Nephron (organoid): ENCODE measurements around the gene PRSS21.

ENCODE experiments used
- H3K27ac Mint-ChIP-seq, 3 experiments: 2 replicates each; pipeline ENCODE4 v1.8.0; 2020; ENCODE audit warnings: mixed read lengths in 3 of 3, mild to moderate bottlenecking in 2 of 3, moderate library complexity in 1 of 3
- H3K27me3 Mint-ChIP-seq: 2 replicates; pipeline ENCODE4 v1.8.0; 2021; ENCODE audit warnings: low read depth, mild to moderate bottlenecking, moderate library complexity, mixed read lengths
- H3K36me3 Mint-ChIP-seq: 2 replicates; pipeline ENCODE4 v1.8.0; 2020; ENCODE audit warnings: low read depth, mixed read lengths
- H3K4me1 Mint-ChIP-seq: 2 replicates; pipeline ENCODE4 v1.8.0; 2020; ENCODE audit warnings: mixed read lengths
- H3K4me3 Mint-ChIP-seq, 3 experiments: 2 replicates each; pipeline ENCODE4 v1.8.0; 2020; ENCODE audit warnings: mild to moderate bottlenecking in 3 of 3, mixed read lengths in 3 of 3, moderate library complexity in 2 of 3
- H3K9me3 Mint-ChIP-seq: 2 replicates; pipeline ENCODE4 v1.8.0; 2020; ENCODE audit warnings: mixed read lengths
- CTCF ChIP-seq, 3 experiments: fragments of 200-600 bp; sonication (generic); IDR thresholded peaks; one replicate each; pipeline ENCODE4 v1.5.0; 2021; ENCODE audit warnings: antibody characterized with exemption in 3 of 3; ENCODE audit not compliant: unreplicated experiment in 3 of 3

The PRSS21 gene

GRCh38 chr16:2814551-2815298 lies 2.3 kb upstream of the PRSS21 start:
- Mint-ChIP-seq H3K4me1 (no peaks in the 10 kb centered on the region), H3K36me3 (no peaks in the 10 kb centered on the region), H3K4me3 (no peak overlapping the region), H3K27ac (no peak overlapping the region), H3K9me3 (peaks cover 2% of the 10 kb centered on the region), H3K27me3 (peaks cover 21% of the 10 kb centered on the region)
- TF ChIP-seq CTCF (IDR thresholded peaks at IDR 0.05; ENCODE audit: unreplicated experiment in 3 of 3) = no peak

- Mint-ChIP-seq H3K36me3 (no peaks in the 10 kb centered on the region), H3K27me3 (peaks cover 15% of the 10 kb centered on the region), H3K27ac (no peak overlapping the region), H3K9me3 (peaks cover under 1% of the 10 kb centered on the region), H3K4me3 (no peak overlapping the region), H3K4me1 (no peaks in the 10 kb centered on the region)
- TF ChIP-seq CTCF (IDR thresholded peaks at IDR 0.05; ENCODE audit: unreplicated experiment in 3 of 3) = no peak
Measured at GRCh38 chr16:2815299-2815771, 1.7 kb upstream of the PRSS21 start.

GRCh38 chr16:2817340-2818271 lies 569 bp downstream of the PRSS21 start:
- peaks cover 4% of the 10 kb centered on the region for H3K27me3 Mint-ChIP-seq
- H3K4me3 Mint-ChIP-seq = no peak overlapping the region
- no peaks in the 10 kb centered on the region for H3K9me3 Mint-ChIP-seq
- H3K4me1 Mint-ChIP-seq = no peaks in the 10 kb centered on the region
- no peak for TF ChIP-seq CTCF (IDR thresholded peaks at IDR 0.05; ENCODE audit: unreplicated experiment in 3 of 3)
- H3K27ac Mint-ChIP-seq = no peak overlapping the region
- H3K36me3 Mint-ChIP-seq = no peaks in the 10 kb centered on the region

GRCh38 chr16:2818272-2818876 lies 1.3 kb downstream of the PRSS21 start:
- Mint-ChIP-seq H3K4me3 (no peak overlapping the region), H3K4me1 (no peaks in the 10 kb centered on the region), H3K27ac (no peak overlapping the region)

More at GRCh38 chr16:2818272-2818876, 1.3 kb downstream of the PRSS21 start:
- Mint-ChIP-seq H3K9me3 (no peaks in the 10 kb centered on the region), H3K36me3 (no peaks in the 10 kb centered on the region), H3K27me3 (peaks cover 4% of the 10 kb centered on the region)
- TF ChIP-seq CTCF (IDR thresholded peaks at IDR 0.05; ENCODE audit: unreplicated experiment in 3 of 3) = no peak
